GM18498 (cell line): Measurements from ENCODE around the gene RPRD1A.
A peak's percentile ranks its signal among the peaks of the same experiment; 100 is the strongest.
"Not testable (repeated sequence)": the region's sequence is repeated elsewhere in the genome, so short reads cannot be mapped to it uniquely, and the experiment has no call there.

Source experiments
- ATAC-seq: cut with Tn5 transposase; IDR thresholded peaks from one replicate; pipeline ENCODE4 v1.9.1; 2021; ENCODE audit warnings: mild to moderate bottlenecking, moderate library complexity; ENCODE audit not compliant: unreplicated experiment

RPRD1A gene, protein sequence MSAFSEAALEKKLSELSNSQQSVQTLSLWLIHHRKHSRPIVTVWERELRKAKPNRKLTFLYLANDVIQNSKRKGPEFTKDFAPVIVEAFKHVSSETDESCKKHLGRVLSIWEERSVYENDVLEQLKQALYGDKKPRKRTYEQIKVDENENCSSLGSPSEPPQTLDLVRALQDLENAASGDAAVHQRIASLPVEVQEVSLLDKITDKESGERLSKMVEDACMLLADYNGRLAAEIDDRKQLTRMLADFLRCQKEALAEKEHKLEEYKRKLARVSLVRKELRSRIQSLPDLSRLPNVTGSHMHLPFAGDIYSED

GRCh38 chr18:36067055-36067957 lies at the start of gene RPRD1A:
RPRD1A (minus strand) TSS chr18:36067559; CDS start chr18:36067404, 155 bp downstream.
- ATAC-seq = peak; percentile 91

DNA sequence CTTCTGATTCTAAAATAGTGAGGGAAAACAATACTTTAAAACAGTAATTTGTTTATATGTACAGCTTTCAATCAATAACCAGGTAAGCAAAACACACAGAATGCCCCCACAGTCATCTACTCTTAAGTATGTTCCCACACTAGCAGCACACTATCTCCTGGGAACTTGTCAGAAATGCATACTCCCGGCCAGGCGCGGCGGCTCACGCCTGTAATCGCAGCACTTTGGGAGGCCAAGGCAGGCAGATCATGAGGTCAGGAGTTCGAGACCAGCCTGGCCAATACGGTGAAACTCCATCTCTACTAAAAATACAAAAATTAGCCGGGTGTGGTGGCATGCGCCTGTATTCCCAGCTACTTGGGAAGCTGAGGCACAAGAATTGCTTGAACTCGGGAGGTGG lies 49.4 kb upstream of the RPRD1A start:
- not testable (repeated sequence) for ATAC-seq

- ATAC-seq = no peak
Observed at GRCh38 chr18:36114738-36115137, 47.4 kb upstream of the RPRD1A start.

DNA sequence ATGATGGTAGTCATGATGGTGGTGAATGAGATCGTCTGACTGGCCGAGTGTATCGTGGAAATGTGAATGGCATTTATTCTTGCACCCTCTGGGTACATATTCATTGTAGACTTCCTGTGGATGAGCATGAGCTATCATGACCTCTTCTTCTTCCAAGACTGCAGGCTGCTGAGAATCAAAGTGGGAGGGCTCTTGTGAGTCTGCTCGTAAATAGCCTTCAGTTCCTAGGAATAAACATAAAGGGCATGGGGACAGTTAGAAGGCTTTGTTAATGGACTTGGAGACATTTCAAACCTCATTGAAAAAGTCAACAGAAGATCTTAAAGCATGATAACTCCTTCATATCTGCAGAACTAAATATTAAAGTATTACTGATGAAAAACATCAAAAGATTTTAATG lies 46.9 kb upstream of the RPRD1A start:
- ATAC-seq = no peak

DNA sequence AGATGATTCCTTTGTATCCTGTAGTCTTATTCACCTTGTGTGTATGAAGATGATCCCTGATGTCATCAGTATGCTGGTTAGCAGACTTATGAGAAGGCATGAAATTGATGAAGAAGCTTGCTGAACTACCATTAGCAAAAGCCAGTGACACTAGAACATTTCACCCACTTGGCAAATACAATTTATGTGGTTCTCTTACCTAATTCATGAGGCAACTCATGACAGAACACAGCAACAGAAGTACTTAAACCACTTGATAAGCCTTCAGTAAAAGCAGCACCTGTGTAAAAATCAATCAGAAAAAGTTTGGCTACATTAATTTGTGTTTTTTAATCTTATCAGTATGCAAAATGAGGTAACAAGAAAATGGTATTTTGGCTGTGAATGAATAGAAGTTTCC lies 44.9 kb upstream of the RPRD1A start:
- ATAC-seq = no peak

GRCh38 chr18:36109737-36110136 lies 42.4 kb upstream of the RPRD1A start:
- no peak for ATAC-seq

GRCh38 chr18:36108601-36109000 lies 41.2 kb upstream of the RPRD1A start:
- ATAC-seq = no peak

DNA sequence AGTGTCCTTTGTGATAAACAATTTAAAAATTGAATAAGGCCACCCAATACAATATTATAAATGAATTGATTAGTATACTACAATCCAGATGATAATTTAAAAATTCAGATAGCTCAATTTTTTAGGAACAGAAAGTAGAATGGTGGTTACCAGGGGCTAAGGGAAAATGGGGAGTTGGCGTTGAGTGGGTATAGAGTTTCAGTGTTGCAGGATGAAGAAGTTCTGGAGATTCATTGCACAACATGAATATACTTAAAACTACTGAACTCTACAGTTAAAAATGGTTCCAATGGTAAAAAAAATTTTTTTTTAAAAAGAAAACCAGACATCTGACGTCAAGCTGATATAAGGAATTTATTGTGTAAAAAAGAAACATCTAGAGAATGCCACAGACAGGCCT lies 40.8 kb upstream of the RPRD1A start:
- no peak for ATAC-seq

GRCh38 chr18:36107477-36107876 lies 40.1 kb upstream of the RPRD1A start:
- ATAC-seq = no peak

DNA sequence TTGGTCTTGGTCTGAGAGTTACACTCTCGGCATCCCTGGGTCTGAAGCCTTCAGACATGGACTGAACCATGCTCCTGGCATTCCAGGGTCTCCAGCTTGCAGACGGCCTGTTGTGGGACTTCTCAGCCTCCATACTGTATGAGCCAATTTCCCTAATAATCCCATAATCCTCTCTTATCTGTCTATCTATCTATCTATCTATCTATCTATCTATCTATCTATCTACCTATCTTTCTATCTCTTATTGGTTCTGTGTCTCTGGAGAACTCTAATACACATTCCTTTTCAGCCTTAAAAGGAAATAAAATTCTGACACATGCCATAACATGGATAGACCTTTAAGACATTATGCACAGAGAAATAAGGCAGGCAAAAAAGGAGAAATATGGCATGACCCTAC lies 37.4 kb upstream of the RPRD1A start:
- ATAC-seq = no peak

DNA sequence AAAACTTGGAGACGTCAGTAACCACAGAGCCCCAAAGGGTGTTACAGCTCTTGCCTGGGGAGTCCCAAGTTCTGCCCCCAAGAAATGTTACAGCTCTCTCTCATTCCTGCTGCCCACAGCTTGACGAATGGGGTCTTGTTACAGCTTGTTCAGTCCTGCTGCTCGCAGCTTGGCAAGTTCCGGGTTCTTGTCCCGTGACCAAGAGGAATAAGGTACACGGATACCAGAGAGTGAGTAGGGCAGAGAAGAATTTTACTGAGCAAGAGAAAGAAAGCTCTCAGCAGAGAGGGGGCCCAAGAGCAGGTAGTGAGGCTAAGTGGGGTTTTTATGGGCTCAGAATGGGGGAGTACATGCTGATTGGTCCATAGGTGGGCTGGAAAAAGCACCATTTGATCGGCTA lies 34.6 kb upstream of the RPRD1A start:
- no peak for ATAC-seq

DNA sequence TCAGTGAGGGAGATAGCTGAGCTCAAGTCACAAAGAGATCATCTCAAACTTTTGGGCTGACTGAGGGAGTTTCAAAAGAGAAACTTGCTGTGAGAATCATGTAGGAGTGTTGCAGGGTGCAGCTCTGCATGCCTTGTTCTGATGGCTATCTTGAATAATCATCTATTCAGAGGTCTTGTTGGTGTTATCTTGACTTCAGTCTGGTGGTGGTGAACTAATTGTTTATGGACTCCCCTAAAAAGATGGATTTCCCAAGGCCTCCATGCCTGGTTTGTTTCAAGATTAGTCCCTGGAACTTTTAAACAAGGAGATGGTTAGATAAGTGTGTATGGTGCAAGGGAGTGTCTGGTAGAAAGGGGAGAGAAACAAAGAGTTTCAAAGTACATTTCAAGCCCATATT lies 32.0 kb upstream of the RPRD1A start:
- ATAC-seq = no peak

GRCh38 chr18:36096955-36097354 lies 29.6 kb upstream of the RPRD1A start:
- no peak for ATAC-seq

- no peak for ATAC-seq
Observed at GRCh38 chr18:36095936-36096519, 28.7 kb upstream of the RPRD1A start.

GRCh38 chr18:36094431-36094830 lies 27.1 kb upstream of the RPRD1A start:
- ATAC-seq = no peak

GRCh38 chr18:36092116-36092515 lies 24.8 kb upstream of the RPRD1A start:
- ATAC-seq = not testable (repeated sequence)

GRCh38 chr18:36089001-36089400 lies 21.6 kb upstream of the RPRD1A start:
- no peak for ATAC-seq

DNA sequence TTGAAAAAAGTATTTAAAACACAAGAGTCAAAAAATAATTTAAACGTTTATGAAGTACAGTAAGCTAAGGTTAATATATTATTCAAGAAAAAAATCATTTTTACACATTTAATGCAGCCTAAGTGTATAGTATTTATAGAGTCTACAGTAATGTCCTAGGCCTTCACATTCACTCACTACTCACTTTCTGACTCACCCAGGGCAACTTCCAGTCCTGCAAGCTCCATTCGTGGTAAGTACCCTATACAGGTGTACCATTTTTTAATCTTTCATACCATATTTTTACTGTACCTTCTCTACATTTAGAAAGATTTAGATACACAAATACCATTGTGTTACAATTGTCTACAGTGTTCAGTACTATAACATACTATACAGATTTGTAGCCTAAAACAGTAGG lies 20.9 kb upstream of the RPRD1A start:
- ATAC-seq = no peak

DNA sequence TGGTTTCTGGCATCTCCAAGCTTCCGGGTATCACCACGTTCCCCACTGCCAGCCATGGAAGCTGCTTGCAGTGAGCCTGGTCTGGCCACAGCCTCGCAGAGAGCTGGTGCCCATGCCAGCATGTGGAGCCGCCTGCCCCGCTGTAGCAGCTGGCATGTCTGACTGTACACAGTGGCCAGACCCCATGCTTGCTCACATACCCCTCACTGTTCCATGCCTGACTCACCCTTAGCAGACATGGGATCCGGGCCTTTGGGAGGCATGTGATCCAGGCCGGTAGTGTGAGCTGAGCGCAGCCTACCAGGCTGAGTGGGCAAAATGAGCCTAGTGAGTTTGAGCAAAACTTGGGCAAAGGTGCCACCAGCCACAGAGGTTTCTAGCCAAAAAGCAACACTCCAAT lies 18.8 kb upstream of the RPRD1A start:
- no peak for ATAC-seq

DNA sequence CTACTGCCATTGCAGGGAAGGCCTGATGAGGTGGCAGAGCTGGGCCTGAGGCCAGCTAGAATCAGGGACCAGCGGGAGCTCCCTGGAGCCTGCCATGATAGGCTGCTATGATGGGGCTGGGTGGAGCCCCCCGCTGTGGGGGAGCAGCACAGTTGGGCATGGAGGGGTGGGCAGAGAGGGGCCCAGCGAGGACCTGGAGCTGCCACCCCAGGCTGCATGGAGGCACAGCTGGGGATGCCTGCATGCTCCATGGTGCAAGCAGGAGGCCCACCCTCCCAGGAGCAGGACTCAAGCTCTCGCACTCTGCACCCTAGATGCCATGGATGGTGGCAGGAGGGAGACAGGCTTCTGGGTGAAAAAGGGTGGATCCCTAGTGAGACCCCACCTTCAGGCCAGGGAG lies 17.8 kb upstream of the RPRD1A start:
- ATAC-seq = no peak

GRCh38 chr18:36083729-36084128 lies 16.4 kb upstream of the RPRD1A start:
- ATAC-seq = no peak

- not testable (repeated sequence) for ATAC-seq
Observed at GRCh38 chr18:36081118-36081517, 13.8 kb upstream of the RPRD1A start.
